ENCODE measurements around the gene RPL18.
A peak's percentile ranks its signal among the peaks of the same experiment; 100 is the strongest.

The RPL18 gene

DNA sequence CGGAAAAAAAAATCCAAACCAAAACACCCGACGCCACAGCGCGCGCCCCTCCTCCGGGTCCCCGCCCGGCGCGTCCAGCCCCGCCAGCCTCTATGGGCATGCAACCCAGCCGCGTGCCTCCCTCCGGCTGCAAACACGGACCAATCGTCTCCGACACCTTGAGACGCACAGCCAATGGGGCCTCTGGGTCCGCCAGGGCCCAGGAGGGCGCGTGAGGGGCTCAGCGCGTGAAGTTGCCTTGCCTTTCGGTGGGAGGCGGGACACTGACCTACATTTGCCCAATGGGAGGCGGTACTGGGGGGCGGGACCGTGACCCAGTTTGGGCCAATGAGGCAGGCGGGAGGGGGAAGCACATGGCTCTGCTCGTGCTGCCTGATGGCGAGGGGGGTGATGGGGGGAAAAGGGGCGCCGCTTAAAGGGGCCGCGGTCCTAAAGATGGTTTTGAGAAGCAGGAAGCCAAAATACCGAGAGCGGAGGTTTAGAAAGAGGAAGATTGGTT, 18.5 kb upstream of the RPL18 start:
- TF ChIP-seq, protein P1, sequence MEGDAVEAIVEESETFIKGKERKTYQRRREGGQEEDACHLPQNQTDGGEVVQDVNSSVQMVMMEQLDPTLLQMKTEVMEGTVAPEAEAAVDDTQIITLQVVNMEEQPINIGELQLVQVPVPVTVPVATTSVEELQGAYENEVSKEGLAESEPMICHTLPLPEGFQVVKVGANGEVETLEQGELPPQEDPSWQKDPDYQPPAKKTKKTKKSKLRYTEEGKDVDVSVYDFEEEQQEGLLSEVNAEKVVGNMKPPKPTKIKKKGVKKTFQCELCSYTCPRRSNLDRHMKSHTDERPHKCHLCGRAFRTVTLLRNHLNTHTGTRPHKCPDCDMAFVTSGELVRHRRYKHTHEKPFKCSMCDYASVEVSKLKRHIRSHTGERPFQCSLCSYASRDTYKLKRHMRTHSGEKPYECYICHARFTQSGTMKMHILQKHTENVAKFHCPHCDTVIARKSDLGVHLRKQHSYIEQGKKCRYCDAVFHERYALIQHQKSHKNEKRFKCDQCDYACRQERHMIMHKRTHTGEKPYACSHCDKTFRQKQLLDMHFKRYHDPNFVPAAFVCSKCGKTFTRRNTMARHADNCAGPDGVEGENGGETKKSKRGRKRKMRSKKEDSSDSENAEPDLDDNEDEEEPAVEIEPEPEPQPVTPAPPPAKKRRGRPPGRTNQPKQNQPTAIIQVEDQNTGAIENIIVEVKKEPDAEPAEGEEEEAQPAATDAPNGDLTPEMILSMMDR (IDR thresholded peaks at IDR 0.05; ENCODE audit: insufficient read depth, low read length, poor library complexity, severe bottlenecking): no peak
- peak overlapping the region; percentile 66 for H3K4me3 ChIP-seq (replicated peaks; ENCODE audit: low read depth, low read length)
- DNase-seq (ENCODE audit: extremely low read depth, insufficient read length): peak; percentile 99
- no peaks in the 10 kb centered on the region for H3K27me3 ChIP-seq (replicated peaks; ENCODE audit: control insufficient read depth, insufficient read depth, low read length)
- H3K36me3 ChIP-seq (ENCODE audit: control insufficient read depth, insufficient read depth, low read length): no peaks in the 10 kb centered on the region

DNA sequence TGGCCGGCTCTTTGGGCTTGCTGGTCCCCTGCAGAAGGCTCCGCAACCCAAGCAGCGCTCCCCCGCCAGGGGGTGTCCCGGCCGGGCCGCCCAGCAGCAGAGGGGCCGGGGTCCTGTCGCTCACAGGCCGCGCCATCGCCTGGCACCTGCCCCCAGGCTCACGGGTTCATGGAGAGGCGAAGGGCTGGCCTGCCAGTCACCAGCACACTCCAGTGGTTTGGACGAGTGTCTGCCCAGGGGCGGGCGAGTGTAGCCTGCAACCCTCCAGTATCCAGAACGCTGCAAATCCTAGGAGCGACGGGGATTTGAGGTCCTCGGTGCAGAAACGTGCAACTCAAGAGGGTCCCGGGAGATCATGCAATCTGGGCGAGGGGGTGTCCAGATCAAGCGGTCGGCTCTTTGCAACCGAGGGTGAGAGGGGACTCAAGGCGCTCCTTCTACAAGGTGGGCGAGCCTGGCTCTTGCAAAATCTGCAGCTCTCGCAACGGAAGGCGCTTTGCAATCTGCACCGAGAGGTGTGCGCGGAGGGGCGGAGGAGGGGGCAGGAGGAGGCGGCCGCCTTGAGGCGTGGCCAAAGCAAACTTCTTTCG, 18.0 kb upstream of the RPL18 start, which contains the start of gene DBP:
Gene DBP (minus strand): TSS at position 521 of the 590 bp plus-strand sequence. CDS start 385 bp downstream, at position 136.
- H3K27me3 ChIP-seq (replicated peaks; ENCODE audit: control insufficient read depth, insufficient read depth, low read length): no peaks in the 10 kb centered on the region
- peak within 1 kb of the TSS; percentile 66 for H3K4me3 ChIP-seq (replicated peaks; ENCODE audit: low read depth, low read length)
- TF ChIP-seq, protein P1 (IDR thresholded peaks at IDR 0.05; ENCODE audit: insufficient read depth, low read length, poor library complexity, severe bottlenecking): peak; percentile 24
- H3K36me3 ChIP-seq (ENCODE audit: control insufficient read depth, insufficient read depth, low read length): no peaks in the 10 kb centered on the region
- DNase-seq (ENCODE audit: extremely low read depth, insufficient read length): no peak

DNA sequence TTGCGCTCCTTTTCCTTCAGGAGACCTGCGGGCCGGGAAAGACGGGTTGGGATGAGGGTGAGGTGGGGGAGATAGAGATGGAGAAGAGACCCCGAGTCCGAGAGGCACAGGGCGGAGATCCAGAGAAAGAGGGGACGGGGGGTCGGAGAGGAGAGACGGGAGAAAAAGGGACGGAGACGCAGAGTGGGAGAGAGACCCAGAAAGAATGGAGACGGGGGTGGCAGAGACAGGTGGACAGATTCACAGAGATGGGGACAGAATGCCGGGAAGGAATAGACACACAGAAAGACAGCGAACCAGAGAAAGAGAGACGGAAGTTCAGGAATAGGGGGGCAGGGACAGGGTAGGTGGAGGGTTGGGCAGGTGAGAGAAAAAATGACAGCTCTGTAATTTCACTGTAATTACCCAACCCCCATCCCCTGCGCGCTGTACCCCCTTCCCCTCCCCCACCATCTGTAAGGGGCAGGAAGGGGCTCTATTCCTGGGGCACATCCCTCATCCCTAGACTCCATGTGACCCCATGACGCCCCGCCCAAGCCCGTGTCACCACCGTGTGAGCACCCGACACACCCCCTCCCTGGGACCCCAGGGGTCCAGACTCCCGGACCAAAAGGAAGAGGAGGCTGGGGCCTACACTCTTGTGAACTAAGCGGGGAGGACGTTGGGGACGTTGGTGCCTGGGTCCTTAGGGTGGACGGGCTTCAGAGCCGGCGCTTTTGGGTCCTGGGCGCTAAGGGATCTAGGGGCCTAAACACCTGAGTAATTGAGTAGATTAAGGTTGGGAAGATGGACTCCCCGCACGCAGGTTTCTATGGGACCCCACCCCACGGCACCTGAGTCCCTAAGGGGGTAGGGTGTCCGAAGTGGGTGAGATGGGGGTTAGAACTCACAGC, 17.2 kb upstream of the RPL18 start:
- Histone ChIP-seq H3K36me3 (ENCODE audit: control insufficient read depth, insufficient read depth, low read length) (no peaks in the 10 kb centered on the region), H3K4me3 (replicated peaks; ENCODE audit: low read depth, low read length) (peak overlapping the region; percentile 66), H3K27me3 (replicated peaks; ENCODE audit: control insufficient read depth, insufficient read depth, low read length) (no peaks in the 10 kb centered on the region)
- DNase-seq (ENCODE audit: extremely low read depth, insufficient read length): no peak
- TF ChIP-seq, protein P1 (IDR thresholded peaks at IDR 0.05; ENCODE audit: insufficient read depth, low read length, poor library complexity, severe bottlenecking): no peak

DNA sequence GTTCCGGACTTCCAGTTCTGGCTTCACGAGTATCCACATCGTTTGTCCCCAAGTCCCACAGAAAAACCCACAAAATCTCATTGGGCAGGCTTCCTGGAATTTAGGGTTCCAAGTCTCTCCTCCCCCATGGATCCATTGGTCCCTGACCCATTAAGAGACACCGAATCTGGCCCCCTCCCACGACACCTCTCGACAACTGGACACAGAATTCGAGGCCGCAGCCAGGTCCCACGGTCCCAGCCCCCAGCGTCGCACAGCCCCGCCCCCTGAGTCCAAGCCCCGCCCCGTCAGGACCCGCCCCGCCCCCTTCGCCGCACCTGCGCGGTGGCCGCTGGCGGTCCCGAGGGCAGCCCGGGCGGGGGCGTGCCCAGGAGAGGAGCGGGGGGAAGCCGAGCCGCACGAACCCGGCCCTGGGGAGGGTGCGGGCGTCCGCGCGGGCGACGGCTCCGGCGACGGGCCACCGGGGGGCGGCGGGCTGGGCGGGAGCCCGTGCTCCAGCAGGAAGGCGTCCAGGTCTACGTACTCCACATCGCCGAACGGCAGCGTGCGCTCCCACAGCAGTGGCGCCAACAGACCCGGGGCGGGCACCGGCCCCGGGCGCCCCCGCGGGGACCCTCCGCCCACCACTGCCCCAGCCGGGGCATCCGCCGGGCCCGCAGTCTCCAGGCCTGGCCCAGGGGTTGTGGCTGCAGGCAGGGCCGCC, 16.4 kb upstream of the RPL18 start:
- Histone ChIP-seq H3K27me3 (replicated peaks; ENCODE audit: control insufficient read depth, insufficient read depth, low read length) (no peaks in the 10 kb centered on the region), H3K36me3 (ENCODE audit: control insufficient read depth, insufficient read depth, low read length) (peaks cover 4% of the 10 kb centered on the region; the same call in 1 of the 2 replicates), H3K4me3 (replicated peaks; ENCODE audit: low read depth, low read length) (peak overlapping the region; percentile 66)
- DNase-seq (ENCODE audit: extremely low read depth, insufficient read length): peak; percentile 75
- TF ChIP-seq, protein P1 (IDR thresholded peaks at IDR 0.05; ENCODE audit: insufficient read depth, low read length, poor library complexity, severe bottlenecking): no peak

DNA sequence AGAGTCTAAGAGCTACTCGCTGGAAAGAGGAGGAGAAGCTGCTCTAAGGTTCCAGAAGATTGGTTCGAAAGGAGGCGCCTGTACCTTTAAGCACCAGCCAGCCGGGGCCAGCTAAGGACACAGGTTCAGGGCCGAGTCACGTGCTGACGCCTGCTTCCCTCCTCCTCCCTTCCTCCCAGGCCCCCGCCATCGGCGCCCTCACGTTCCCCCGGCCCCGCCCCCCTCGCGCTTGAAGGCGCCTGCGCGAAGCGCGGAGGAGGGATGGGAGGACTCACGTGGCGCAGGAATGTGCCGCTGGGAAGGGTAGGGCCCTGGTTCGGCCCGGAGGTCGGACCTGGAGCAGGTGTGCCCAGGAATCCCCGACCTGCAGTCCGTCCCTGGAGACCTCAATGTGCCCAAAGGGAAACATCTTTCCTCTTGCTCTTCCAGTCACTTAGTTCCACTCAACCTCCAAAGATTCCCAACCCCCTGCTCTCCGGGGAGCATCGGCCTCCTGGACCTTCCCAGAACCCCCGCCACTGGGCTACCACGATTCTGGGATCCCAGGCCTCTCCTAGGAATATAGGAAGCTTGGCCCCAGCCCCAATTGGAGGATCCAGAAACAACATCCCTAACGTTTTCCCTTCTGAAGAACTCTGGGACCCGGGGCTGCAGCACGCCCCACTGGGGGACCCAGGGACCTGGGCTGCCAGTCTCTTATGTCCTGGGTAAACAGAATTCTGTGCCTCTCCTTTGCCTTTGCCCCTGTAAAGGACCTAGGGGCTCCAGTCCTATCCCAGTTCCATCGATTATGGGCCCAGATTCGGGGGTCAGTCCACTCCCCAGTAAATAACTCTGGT, 15.7 kb upstream of the RPL18 start:
- DNase-seq (ENCODE audit: extremely low read depth, insufficient read length): peak; percentile 92
- Histone ChIP-seq H3K36me3 (ENCODE audit: control insufficient read depth, insufficient read depth, low read length) (peaks cover 4% of the 10 kb centered on the region; the same call in 1 of the 2 replicates), H3K4me3 (replicated peaks; ENCODE audit: low read depth, low read length) (peak overlapping the region; percentile 57), H3K27me3 (replicated peaks; ENCODE audit: control insufficient read depth, insufficient read depth, low read length) (no peaks in the 10 kb centered on the region)
- TF ChIP-seq, protein P1 (IDR thresholded peaks at IDR 0.05; ENCODE audit: insufficient read depth, low read length, poor library complexity, severe bottlenecking): no peak
